Sigmoid colon (tissue), 7 donors: ENCODE measurements around the gene ZNRD2. TPM values are rescaled to one million over a fixed set of nuclear protein-coding genes. Genes with fewer than 3 reads are reported as not detected.

Experiments used
- DNase-seq: peaks from one replicate; pipeline ENCODE4 v3.0.0-alpha.2; 2019
- H3K27ac ChIP-seq, 4 donors: fragments of 200-600 bp; sonication (generic); one replicate each; pipeline ENCODE4 v1.5.1; 2016 to 2019; ENCODE audit warnings: mild to moderate bottlenecking in 1 of 4
- H3K27me3 ChIP-seq, 3 donors: fragments of 200-600 bp; sonication (generic); one replicate each; pipeline ENCODE4 v1.5.1; 2019; ENCODE audit warnings: mild to moderate bottlenecking in 1 of 3
- H3K36me3 ChIP-seq, 4 donors: fragments of 200-600 bp; sonication (generic); one replicate each; pipeline ENCODE4 v1.5.1; 2016 to 2019
- H3K4me1 ChIP-seq, 4 donors: fragments of 200-600 bp; sonication (generic); one replicate each; pipeline ENCODE4 v1.5.1; 2017 to 2019
- H3K4me3 ChIP-seq, 4 donors: fragments of 200-600 bp; sonication (generic); one replicate each; pipeline ENCODE4 v1.5.1; 2017 to 2019; ENCODE audit warnings: mild to moderate bottlenecking in 2 of 4, moderate library complexity in 1 of 4
- H3K9me3 ChIP-seq, 4 donors: fragments of 200-600 bp in 3 of 4; sonication (generic) in 3 of 4; one replicate each; pipeline versions ENCODE4 v1.5.1 to v1.6.1; 2013 to 2019
- EP300 ChIP-seq, 4 donors: sonication (generic); formaldehyde crosslinking; IDR thresholded peaks; one replicate each; pipeline ENCODE4 v1.6.1; 2017; ENCODE audit warnings: antibody characterized with exemption in 4 of 4
- POLR2A ChIP-seq, 2 donors: fragments of 450-650 bp; IDR thresholded peaks; one replicate each; pipeline ENCODE4 v1.6.1; 2016; ENCODE audit warnings: antibody characterized with exemption in 2 of 2, mild to moderate bottlenecking in 2 of 2, moderate library complexity in 2 of 2
- POLR2AphosphoS5 ChIP-seq, 4 donors: sonication (generic); formaldehyde crosslinking; IDR thresholded peaks; one replicate each; pipeline ENCODE4 v1.6.1; 2017; ENCODE audit warnings: antibody characterized with exemption in 4 of 4
- WGBS, 2 donors: extraction: QIAGEN DNeasy Blood & Tissue Kit; methylation state at CpG; one replicate each; pipeline ENCODE4 v1.1.7; 2013; 5-methylcytosine and 5-hydroxymethylcytosine counted together
- intact Hi-C: fragments of 100-400 bp; cut with DNase I; formaldehyde crosslinking; loops from one replicate; pipeline ENCODE4 v1.15.1; 2023
- polyA plus RNA-seq, 3 donors: library from polyadenylated mRNA; stranded (reverse); fragments of 200-250 nt; gene quantifications; one replicate each; pipeline ENCODE4 v1.2.3, GENCODE V29; 2013
- total RNA-seq, 4 donors: library from RNA; depleted of rRNA; stranded (reverse); fragments of >200 nt; gene quantifications; one replicate each; pipeline ENCODE4 v1.1.0, GENCODE V29; 2016
- TF ChIP-seq, protein P1 (sequence below), 4 experiments: fragments of 450-650 bp in 3 of 4; fragments of 200-600 bp in 1 of 4; IDR thresholded peaks; one replicate each; pipeline ENCODE4 v1.5.1; 2016 to 2019; ENCODE audit warnings: antibody characterized with exemption in 4 of 4, mild to moderate bottlenecking in 3 of 4, moderate library complexity in 2 of 4
- donor health status: healthy with polysubstance abuse.
- donor health status: Bipolar disorder and iron deficiency.
- donor health status: healthy.

The ZNRD2 gene
- total and polyA plus RNA-seq, 7 donors: 24.9 to 61.0 (median 52.6) TPM

DNA sequence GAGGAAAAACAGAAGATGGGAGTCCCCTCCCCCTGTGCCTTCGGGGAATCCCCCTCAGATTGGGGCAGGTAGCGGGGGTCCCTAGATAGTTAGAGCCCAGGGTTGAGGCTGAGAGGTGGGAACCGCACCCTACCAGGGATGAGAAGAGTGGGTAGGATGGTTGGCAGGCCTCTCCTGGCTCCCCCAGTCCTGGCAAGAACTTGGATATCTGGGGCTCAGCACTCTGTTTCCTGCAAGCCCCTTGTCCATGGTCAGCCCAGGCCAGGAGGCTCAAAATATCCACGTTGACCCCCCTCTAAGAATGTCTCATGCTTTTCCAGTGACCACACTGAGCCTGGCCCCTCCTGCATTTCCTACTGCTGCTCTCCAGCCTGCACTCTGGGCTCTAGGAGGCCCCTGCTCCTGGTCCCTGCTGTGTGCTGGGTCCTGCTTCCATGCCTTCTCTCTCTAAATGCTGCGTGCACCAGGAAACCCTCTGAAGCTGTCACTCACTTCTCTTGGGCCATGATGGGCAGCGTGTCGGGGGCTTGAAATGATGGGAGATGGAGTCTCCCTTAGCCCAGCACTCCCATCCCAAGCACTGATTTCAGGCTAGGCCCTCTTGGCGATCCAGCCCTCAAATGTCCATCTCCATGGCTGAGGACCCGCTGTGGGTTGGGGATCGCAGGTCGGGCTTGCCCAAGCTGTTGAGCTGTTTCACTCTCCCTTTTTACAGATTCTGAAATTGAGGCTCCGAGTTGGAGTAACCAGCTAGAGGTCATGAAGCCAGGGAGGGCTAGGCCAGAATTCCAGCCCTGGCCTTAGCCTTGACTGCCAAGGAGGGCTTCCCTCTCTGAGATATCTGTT lies 41.7 kb downstream of the ZNRD2 start:
- TF ChIP-seq EP300 (IDR thresholded peaks at IDR 0.05): no peak
- no peak for TF ChIP-seq POLR2AphosphoS5 (IDR thresholded peaks at IDR 0.05)
- TF ChIP-seq, protein P1, sequence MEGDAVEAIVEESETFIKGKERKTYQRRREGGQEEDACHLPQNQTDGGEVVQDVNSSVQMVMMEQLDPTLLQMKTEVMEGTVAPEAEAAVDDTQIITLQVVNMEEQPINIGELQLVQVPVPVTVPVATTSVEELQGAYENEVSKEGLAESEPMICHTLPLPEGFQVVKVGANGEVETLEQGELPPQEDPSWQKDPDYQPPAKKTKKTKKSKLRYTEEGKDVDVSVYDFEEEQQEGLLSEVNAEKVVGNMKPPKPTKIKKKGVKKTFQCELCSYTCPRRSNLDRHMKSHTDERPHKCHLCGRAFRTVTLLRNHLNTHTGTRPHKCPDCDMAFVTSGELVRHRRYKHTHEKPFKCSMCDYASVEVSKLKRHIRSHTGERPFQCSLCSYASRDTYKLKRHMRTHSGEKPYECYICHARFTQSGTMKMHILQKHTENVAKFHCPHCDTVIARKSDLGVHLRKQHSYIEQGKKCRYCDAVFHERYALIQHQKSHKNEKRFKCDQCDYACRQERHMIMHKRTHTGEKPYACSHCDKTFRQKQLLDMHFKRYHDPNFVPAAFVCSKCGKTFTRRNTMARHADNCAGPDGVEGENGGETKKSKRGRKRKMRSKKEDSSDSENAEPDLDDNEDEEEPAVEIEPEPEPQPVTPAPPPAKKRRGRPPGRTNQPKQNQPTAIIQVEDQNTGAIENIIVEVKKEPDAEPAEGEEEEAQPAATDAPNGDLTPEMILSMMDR (IDR thresholded peaks at IDR 0.05): no peak
- no peak for TF ChIP-seq POLR2A (IDR thresholded peaks at IDR 0.05)
- peaks cover 0 to 72% (median 63%) of the 10 kb centered on the region in 4 donors for H3K4me1 ChIP-seq
- peaks cover 0 to 17% (median 8%) of the 10 kb centered on the region in 4 donors for H3K36me3 ChIP-seq
- WGBS, 2 donors: 68 to 80% methylated on average over 12 of the region's 12 CpGs
- intact Hi-C loops: loop anchor here (10.0 kb wide), 1 partner anchor 497 kb away; the partner anchor contains the start of genes TM7SF2 and ZNHIT2
- no peaks in the 10 kb centered on the region for H3K9me3 ChIP-seq
- peak overlapping the region in 3 of 4 donors; percentile 59 to 88 (median 88) for H3K4me3 ChIP-seq
- no peaks in the 10 kb centered on the region for H3K27me3 ChIP-seq
- H3K27ac ChIP-seq: peak overlapping the region; percentile 89 to 95 (median 92)
- DNase-seq: no peak

DNA sequence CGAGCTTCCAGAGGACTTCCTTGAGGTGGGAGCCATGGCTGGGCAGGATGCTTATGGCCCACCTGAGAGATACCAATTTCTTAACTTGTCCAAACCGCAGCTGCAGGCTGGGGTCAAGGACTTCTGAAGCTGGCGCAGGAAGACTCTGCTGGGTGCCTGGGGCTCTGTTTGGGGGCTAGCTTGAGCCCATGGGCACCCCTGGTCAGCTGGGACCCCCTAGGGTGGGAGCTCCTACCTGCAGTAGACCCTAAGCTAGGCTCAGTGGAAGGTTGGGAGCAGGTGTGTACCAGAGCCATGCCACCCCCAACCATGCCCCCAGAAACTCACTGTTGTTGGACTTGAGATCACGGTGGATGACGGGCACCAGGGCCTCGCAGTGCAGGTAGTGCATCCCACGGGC lies 42.4 kb downstream of the ZNRD2 start:
- peaks cover 1 to 24% (median 13%) of the 10 kb centered on the region in 4 donors for H3K36me3 ChIP-seq
- peak overlapping the region; percentile 56 to 88 (median 74) for H3K4me3 ChIP-seq
- no peak for DNase-seq
- H3K9me3 ChIP-seq: no peaks in the 10 kb centered on the region
- no peaks in the 10 kb centered on the region for H3K27me3 ChIP-seq
- intact Hi-C loops: loop anchor here (10.0 kb wide), 1 partner anchor 498 kb away; the partner anchor contains the start of genes TM7SF2 and ZNHIT2
- WGBS, 2 donors: 50 to 59% methylated on average over 7 of the region's 7 CpGs
- TF ChIP-seq POLR2AphosphoS5 (IDR thresholded peaks at IDR 0.05) (no peak), POLR2A (IDR thresholded peaks at IDR 0.05) (no peak), EP300 (IDR thresholded peaks at IDR 0.05) (no peak)
- TF ChIP-seq, protein P1 (IDR thresholded peaks at IDR 0.05): no peak
- H3K4me1 ChIP-seq: peaks cover 0 to 72% (median 64%) of the 10 kb centered on the region in 4 donors
- peak overlapping the region; percentile 89 to 95 (median 92) for H3K27ac ChIP-seq

DNA sequence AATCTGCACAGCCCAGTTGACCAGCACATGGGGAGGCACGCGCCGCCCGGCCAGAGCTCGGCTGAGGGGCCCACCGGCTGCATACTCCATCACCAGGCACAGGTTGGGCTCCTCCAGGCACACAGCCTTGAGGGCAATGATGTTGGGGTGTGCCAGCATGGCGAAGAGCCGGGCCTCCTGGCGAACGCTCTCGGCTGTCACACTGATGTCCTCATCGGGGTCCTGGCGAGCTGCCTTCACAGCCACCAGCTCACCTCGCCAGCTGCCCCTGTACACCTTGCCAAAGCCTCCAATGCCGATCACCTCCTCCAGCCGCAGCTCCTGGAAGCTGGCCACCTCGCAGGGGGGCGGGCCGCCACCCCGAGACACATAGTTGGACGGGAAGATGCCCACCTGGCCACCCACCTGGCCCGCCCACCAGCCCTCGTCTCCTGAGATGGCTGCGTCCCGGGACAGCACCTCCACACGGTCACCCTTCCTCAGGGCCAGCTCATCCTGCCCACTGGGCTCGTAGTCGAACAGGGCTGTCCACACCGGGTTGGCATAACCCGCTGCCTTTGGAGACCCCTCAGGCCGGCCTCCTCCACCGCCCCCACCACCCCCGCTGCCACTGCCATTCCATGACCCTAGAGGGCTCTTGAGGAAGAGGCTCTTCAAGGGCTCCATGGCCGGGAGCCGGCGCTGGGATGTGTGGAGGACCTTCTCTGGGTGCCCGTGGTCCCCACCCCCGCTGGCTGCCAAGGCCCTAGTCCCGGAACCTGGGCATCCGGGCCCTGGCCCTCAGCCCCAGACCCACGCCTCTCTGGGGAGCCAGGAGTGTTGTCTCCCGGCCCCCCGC lies 43.0 kb downstream of the ZNRD2 start:
- H3K4me1 ChIP-seq: peaks cover 0 to 67% (median 59%) of the 10 kb centered on the region in 4 donors
- H3K27ac ChIP-seq: peak overlapping the region; percentile 89 to 95 (median 92)
- peaks cover 7 to 29% (median 18%) of the 10 kb centered on the region in 4 donors for H3K36me3 ChIP-seq
- WGBS, 2 donors: 11 to 22% methylated on average over 43 of the region's 43 CpGs
- no peaks in the 10 kb centered on the region for H3K9me3 ChIP-seq
- intact Hi-C loops: loop anchor here (10.0 kb wide), 1 partner anchor 499 kb away; the partner anchor contains the start of genes TM7SF2 and ZNHIT2
- TF ChIP-seq, protein P1 (IDR thresholded peaks at IDR 0.05): no peak
- no peak for TF ChIP-seq POLR2A (IDR thresholded peaks at IDR 0.05)
- TF ChIP-seq EP300 (IDR thresholded peaks at IDR 0.05): no peak
- TF ChIP-seq POLR2AphosphoS5 (IDR thresholded peaks at IDR 0.05): no peak
- no peaks in the 10 kb centered on the region for H3K27me3 ChIP-seq
- no peak for DNase-seq
- peak overlapping the region; percentile 56 to 88 (median 74) for H3K4me3 ChIP-seq

DNA sequence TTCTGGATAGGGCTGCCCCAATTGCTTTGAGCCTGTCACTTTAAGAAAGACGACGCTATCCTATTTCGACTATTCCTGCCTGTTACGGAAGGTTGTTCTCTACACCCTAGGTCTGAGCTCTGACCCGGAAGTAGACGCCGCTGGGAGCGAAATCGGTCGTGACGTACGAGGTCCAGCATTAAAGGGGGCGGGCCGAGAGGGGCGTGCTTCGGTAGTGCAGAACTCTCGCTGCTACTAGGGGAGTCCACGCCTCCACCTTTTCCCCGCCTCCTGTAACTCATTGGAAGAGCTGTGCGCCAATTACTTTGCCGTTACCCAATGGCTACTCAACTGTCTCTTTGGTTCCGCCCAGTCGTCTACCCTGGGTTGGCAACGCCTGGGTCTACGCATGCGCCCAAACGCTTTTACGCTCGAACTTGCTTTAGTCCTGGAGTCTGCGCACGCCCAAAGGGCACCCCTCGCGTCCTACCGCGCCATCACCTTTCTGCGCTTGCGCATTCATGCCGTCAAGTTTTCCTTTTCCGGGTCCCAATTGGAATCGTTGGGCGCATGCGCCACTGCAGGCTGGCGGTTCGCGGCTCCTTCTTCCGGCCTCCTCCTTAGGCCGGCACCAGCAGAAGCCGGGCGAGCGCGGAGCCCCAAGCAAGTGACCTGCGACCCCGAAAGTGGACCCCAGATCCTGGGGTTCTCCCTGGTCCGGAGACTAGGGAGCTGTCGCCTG lies 45.1 kb downstream of the ZNRD2 start, which contains the start of gene PCNX3:
PCNX3 (plus strand) TSS at position 548 of the 721 bp plus-strand sequence. CDS start 536 bp downstream, outside the sequence.
- H3K36me3 ChIP-seq: peaks cover 28 to 44% (median 31%) of the 10 kb centered on the region in 4 donors
- WGBS, 2 donors: 0% methylated on average over 55 of the region's 55 CpGs
- H3K27me3 ChIP-seq: no peaks in the 10 kb centered on the region
- peak within 1 kb of the TSS; percentile 74 to 98 (median 88) for H3K4me3 ChIP-seq
- intact Hi-C loops: loop anchor here (2.0 to 10.0 kb wide), 3 partner anchors 37 to 501 kb away; partner anchors contain the start of genes FAM89B, TM7SF2 and ZNHIT2
- H3K9me3 ChIP-seq: no peaks in the 10 kb centered on the region
- DNase-seq: peak; percentile 100
- peak within 1 kb of the TSS; percentile 89 to 95 (median 92) for H3K27ac ChIP-seq
- TF ChIP-seq POLR2A (IDR thresholded peaks at IDR 0.05): peak; percentile 52 to 65
- TF ChIP-seq, protein P1 (IDR thresholded peaks at IDR 0.05): no peak
- peak in 1 of 4 donors; percentile 67 for TF ChIP-seq EP300 (IDR thresholded peaks at IDR 0.05)
- peak; percentile 79 to 88 (median 82) for TF ChIP-seq POLR2AphosphoS5 (IDR thresholded peaks at IDR 0.05)
- peaks cover 0 to 58% (median 47%) of the 10 kb centered on the region in 4 donors for H3K4me1 ChIP-seq
